ENCODE results near the gene SMARCD3.

The SMARCD3 gene

DNA sequence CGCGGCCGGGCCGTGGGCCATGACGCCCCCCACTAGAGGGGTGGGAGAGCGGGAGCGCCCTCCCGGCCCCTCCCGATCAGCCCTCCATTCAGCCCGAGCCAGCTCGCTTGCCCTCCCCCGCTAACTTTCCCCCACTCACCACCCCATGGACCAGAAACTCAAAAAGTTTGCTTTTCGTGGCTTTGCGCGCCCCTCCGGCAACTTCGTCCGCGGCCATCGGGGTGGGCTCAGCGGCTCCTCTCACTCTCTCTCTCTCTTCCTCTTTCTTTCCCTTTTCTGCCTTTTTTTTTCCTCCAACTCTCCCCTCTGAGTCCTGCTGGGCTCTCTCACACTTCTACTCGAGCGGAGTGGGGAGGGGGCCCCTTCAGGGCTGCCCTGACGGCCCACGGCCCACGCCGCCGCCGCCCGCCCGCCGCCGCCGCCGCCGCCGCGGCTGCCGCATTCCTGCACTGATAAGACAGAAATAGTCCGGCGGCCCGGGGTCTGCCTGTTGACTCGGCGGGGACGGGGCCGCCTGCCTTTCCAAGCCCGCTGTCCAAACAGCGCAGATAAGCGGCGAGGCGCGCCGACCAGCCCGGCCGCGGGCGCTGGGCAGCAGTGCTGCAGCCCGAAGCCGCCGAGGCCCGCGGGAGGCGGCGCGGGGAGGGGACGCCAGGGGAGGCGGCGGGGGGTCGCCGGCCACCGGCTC lies at the start of gene SMARCD3:
SMARCD3 (minus strand) TSS at position 349 of the 688 bp plus-strand sequence; CDS start at position 217, 132 bp downstream.
- peak; percentile 73 for DNase-seq

GRCh38 chr7:151296202-151296992 lies 47.9 kb upstream of the SMARCD3 start:
- DNase-seq, result no peak

DNA sequence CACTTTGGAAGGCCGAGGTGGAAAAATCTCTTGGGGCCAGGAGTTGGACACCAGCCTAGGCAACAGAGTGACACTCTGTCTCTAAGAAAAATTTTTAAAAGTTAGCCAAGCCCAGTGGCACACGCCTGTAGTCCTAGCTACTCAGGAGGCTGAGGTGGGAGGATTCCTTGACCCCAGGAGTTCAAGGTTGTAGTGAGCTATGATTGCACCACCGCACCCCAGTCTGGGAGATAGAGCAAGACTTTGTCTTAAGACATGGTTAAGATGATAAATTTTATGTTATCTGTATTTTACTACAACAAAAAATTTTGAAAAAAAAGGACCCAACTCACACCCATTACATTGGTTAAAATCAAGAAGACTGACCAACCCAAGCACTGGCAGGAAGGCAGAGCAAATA lies 44.4 kb upstream of the SMARCD3 start:
- DNase-seq, result no peak

GRCh38 chr7:151291206-151291605 lies 42.7 kb upstream of the SMARCD3 start:
- no peak for DNase-seq

- DNase-seq, result no peak
These were observed 41.9 kb upstream of the SMARCD3 start for GRCh38 chr7:151290355-151290760.

GRCh38 chr7:151289891-151290290 lies 41.4 kb upstream of the SMARCD3 start:
- no peak for DNase-seq

- peak; percentile 10 for DNase-seq
These were observed 37.7 kb upstream of the SMARCD3 start for GRCh38 chr7:151286148-151286547.

DNA sequence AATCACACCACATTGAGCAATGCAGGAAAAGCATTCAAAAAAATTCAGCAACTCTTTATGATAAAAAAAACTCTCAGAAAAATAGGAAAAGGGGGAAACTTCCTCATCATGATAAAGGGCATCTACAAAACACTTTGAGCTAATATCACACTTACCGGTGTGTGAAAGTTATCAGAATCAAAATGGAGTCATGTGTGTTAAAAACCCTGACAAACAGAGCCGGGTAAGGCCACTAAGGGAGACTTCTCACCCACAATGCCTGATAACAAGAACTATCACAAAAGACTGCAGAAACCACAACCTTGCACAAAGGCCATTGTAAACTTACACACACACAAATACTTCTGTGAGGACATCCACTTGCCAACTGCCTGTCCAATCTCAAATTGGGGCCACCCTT lies 34.8 kb upstream of the SMARCD3 start:
- DNase-seq, result no peak

GRCh38 chr7:151282111-151282510 lies 33.6 kb upstream of the SMARCD3 start:
- DNase-seq, result no peak

- DNase-seq, result no peak
These were observed 33.2 kb upstream of the SMARCD3 start for GRCh38 chr7:151281686-151282085.

DNA sequence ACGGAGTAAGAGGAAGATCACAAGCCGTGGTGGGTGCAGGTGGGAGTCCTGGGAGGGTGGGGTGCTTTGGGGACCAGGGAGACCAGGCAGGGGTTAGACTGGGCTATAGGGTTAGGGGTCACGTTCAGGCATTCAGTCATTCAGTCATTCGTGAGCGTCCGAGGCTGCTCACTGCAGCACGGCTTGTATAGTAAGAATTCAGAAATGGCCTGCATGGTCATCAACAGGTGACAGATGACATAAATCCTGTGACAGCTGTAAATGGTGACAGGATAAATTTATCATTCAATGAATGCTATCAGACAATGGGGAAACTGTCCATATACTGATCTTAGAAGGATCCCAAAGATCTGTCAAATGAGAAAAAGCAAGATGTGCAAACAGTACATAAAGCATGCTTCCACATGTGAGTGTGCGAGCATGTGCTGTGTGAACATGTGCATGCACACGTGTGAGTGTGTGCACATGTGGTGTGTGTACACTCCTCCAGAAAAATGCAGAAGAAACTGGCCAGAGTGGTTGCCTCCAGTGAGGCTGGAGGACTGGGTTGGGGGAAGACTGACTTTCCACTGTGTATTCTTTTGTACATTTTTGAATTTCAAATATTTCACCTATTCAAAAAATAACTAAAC lies 32.0 kb upstream of the SMARCD3 start:
- no peak for DNase-seq

DNA sequence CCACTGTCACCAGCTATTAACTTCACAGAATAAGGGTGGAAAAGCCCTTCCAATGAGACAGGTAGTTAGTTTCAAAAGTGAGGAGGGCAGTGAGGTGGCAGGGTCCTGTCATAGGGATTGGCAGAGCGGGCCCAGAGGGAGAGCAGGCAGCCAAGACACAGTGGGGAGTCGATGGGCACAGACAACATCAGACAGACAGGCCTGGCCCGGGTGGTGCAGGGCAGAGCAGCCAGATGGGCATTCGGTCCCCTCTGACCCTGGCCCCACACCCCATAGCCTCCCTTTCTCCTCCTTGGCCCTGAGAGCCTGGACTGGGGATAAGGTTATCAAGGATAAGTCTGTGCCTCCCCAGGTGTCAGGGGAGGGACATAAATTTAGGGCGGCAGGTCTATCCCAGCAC lies 31.4 kb upstream of the SMARCD3 start:
- no peak for DNase-seq

GRCh38 chr7:151278949-151279348 lies 30.5 kb upstream of the SMARCD3 start:
- DNase-seq, result no peak

GRCh38 chr7:151277631-151278030 lies 29.1 kb upstream of the SMARCD3 start:
- DNase-seq, result no peak

GRCh38 chr7:151276666-151277590 lies 28.4 kb upstream of the SMARCD3 start:
- DNase-seq, result peak; percentile 66

DNA sequence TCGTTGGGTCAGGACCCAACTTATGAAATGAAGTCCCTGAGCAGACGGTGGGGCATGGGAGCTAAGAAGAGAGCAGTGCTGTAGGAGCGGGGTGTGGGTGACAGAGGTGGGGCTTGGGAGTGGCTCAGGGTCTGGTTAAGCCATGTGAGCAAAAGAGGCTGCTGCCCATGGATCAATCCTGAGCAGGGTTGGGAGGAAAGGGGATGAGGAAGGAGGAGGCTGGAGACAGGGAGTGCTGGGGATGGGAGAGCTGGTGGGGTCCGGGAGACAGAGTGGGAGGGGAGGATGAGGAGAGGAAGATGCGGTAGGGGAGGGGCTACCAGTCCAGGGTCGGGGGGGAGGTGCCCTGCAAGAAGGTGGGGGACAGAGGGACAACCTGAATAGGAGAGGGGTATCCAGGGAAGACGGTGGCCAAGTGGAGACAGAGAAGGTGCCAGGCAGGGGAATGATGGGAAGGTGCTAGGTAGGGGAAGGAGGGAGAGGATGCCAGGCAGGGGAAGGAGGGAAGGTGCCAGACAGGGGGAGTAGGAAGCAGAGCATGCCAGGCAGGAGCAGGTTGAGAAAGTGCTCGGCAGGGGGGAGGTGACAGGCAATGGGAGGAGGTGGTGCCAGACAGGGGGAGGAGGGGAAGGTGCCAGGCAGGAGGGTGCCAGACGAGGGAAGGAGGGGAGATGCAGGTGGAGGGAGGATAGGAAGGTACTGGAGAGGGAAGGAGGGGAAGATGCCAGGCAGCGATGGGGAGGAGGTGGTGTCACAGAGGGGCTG lies 27.5 kb upstream of the SMARCD3 start:
- no peak for DNase-seq

DNA sequence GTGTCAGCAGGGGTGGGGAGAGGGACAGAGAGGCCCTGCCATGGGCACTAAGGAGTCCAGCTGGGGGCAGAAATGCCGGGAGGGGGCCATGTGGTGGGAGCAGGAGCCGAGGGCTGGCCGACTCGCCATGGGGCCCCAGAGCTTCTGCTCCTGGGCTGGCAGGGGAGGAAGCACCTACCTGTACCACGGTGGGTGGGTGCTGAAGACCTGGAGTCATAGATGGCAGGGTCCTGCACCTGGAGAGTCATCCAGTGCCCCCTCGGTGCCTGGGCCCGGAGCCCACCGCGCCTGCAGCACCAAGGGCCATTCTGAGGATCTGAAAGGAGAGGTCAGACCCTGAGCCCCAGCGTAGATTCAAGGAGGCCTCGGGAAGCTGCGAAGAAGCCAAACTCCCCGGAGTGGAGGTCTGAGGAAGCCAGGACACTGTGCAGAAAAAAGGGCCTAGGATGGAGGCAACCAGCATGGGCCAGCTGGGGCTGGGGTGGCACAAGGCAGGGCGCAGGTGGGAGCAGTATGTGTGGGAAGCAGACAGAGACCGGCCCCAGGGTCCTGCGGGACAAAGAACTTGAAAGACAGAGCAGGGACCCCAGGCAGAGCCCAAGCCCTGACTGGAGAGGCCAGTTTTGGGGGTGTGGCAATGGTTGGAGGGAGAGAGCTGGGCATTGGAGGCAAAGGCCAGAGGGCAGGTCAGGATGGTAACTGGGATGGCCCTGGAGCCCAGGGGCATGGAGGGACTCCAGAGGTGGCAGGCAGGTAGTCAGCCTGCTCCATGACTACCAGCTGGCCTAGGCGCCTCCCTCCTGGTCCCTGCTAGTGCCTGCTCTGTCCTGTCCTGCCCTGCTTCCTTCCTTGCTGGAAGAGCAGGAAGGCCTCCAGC lies 26.7 kb upstream of the SMARCD3 start:
- no peak for DNase-seq

- no peak for DNase-seq
These were observed 25.9 kb upstream of the SMARCD3 start for GRCh38 chr7:151274396-151274795.

GRCh38 chr7:151273651-151274390 lies 25.3 kb upstream of the SMARCD3 start:
- DNase-seq, result no peak

DNA sequence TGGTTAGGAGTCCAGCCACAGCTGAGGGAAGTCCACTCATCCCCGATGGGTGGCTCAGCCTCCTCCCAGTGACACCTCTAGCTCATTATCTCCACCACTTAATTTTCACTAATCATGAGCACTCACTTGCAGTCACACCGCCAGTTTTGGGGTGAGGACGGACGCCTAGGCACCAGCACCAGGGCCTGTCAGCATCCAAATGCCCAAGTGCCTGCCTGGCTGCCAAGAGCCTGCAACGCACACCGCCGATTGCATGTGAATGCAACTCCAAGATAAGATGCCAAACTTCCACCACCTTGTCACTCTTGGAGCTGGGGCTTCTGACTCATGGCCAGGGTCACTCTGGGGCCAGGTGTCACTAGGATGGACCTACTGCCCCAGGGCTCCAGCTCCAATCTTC lies 24.4 kb upstream of the SMARCD3 start:
- DNase-seq, result no peak
